Subcutaneous adipose tissue (tissue), 4 donors: ENCODE data around the gene CYB5RL. TPM values are rescaled to one million over a fixed set of nuclear protein-coding genes. Genes with fewer than 3 reads are reported as not detected.

ENCODE experiments used
- total RNA-seq, 4 donors: library from RNA; depleted of rRNA; stranded (reverse); fragments of >200 nt; gene quantifications; one replicate each; pipeline ENCODE4 v1.1.0, GENCODE V29; 2016
- TF ChIP-seq, protein P1 (sequence below): fragments of 450-650 bp; IDR thresholded peaks from one replicate; pipeline ENCODE4 v1.5.1; 2016; ENCODE audit warnings: low read depth, mild to moderate bottlenecking, control low read depth, antibody characterized with exemption, moderate library complexity

CYB5RL gene
- total RNA-seq, 4 donors from 2014 or later = 3.9 to 6.4 (median 5.4) TPM

DNA sequence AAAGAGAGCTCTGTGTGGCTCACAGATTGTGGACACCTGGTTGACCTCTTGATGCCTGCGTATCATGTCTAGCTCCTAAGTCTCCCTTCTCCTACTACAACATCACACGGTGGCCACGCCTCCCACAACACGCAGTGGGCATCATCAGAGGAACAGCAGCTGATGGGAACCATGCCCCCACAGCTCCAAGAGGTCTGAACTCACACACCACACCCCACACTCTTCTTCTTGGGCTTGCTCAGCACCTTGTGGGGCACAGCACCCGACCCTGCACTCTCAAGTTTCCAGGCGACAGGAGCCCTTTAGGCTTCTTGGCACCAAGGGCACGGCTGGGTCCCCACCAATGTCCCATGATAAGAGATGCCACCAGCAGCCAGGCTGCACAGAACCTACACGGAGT lies 28.2 kb downstream of the CYB5RL start:
- TF ChIP-seq, protein P1, sequence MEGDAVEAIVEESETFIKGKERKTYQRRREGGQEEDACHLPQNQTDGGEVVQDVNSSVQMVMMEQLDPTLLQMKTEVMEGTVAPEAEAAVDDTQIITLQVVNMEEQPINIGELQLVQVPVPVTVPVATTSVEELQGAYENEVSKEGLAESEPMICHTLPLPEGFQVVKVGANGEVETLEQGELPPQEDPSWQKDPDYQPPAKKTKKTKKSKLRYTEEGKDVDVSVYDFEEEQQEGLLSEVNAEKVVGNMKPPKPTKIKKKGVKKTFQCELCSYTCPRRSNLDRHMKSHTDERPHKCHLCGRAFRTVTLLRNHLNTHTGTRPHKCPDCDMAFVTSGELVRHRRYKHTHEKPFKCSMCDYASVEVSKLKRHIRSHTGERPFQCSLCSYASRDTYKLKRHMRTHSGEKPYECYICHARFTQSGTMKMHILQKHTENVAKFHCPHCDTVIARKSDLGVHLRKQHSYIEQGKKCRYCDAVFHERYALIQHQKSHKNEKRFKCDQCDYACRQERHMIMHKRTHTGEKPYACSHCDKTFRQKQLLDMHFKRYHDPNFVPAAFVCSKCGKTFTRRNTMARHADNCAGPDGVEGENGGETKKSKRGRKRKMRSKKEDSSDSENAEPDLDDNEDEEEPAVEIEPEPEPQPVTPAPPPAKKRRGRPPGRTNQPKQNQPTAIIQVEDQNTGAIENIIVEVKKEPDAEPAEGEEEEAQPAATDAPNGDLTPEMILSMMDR = no peak

DNA sequence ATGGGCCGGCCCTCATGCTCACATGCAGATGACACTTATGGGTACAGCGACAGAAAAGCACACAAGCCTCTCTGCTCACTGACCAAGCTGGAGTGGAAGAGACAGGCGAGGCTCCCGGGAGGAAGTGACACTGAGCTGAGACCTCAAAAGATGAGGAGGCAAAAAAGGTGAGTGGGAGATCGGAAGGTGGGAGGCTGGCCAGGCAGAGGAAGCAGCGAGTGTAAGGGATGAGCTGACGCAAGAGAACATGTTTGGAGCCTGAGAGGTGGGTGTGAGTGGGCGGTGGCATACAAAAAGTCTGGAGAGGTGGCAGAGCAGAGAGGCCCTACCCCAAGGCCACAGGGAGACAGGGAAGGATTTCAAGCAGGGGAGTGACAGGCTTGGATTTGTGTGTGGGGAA lies 28.8 kb downstream of the CYB5RL start:
- TF ChIP-seq, protein P1 = no peak

DNA sequence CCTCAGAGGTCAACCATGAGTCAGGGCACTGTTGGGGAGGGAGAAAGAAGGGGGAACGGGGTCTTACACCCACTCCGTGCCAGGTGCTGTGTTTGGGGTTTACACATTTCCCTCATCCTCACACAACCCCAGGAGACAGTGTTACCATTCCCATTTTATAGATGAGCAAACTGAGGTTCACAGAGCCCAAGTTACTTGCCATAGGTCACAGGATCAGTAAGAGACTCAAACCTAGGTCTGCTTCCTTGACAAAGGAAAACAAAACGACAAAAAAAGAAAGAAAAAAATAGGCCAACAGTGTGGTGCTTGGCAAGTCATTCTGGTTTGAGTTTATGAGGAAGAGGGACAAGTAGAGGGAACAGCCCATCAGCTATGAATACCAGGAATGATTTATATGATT lies 30.8 kb downstream of the CYB5RL start:
- TF ChIP-seq, protein P1 = no peak

DNA sequence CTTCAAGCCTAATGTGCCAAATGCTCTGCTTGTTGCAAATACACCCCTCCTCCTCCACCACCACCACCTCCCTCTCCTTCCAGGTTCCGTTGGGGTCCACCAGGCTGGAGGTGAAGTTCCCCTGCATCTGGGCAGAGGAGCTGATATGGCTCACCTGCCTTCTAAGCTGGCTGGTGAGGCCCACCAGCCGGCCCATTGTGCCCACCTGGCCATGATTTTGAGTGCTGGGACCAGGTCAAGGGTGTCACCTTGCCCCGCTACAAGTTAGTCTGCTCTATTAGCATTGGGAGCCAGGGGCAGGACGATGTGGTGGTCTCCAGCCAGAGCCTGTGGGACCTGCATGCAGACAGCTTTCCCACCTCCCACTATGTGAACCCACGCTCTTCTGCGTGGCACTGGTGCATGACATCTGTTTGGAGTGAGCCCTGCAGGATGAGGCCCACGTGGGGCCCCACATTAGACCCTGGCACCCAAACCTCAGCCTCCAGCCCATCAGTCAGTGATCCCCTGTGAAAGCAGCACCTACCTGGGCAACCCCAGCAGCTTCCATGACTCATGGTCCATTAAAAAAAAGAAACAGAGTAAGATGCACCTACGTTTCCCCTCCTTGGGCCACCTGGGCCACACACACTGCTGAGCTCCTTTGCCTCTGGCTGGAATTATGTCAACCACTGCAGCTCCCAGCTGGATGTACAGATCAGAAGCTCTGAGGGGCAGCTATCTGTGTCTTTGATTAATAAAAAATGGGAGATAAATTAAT lies 31.4 kb downstream of the CYB5RL start:
- TF ChIP-seq, protein P1 = no peak

DNA sequence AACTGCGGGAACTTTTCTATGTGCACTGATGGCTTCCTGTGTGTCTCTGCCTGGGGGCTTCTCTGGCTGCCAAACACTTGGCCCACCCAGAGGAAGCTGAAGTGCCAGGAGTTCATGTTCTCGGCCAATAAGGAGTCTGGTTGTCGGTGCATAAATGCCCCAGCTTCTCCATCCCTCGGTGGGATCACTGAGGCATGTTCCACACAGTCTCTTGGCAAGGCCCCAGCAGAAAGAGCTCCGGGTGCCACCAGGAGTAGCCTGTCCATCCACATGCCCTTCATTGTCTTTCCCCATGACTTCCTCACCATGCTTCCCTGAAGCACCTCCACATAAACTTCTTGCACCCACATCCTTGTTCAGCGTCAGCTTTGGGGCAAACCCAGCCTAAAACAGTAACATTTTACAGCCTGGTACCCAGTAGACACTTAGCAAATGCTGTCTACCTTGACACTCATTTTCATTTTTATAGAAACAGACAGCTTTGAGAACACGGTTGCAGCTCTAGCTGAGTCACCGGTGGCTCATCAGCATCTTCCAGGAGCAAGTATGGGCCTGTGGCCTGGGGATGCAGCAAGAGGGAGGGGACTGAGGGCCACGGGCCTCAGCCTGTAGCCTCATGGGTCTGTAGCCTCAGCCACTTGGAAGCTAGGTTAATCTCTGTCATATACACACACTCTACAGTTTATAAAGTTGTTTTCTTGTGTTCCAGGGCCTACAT lies 32.2 kb downstream of the CYB5RL start:
- TF ChIP-seq, protein P1 = no peak

DNA sequence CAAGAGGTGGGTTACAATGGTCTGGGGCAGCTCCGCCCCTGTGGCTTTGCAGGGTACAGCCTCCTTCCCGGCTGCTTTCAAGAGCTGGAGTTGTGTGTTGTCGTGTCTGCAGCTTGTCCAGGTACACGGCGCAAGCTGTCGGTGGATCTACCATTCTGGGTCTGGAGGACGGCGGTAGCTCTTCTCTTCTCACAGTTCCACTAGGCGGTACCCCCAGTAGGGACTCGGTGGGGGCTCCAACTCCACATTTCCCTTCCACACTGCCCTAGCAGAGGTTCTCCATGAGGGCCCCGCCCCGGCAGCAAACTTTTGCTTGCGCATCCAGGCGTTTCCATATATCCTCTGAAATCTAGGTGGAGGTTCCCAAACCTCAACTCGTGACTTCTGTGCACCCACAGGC lies 34.7 kb downstream of the CYB5RL start:
- TF ChIP-seq, protein P1 = no peak

DNA sequence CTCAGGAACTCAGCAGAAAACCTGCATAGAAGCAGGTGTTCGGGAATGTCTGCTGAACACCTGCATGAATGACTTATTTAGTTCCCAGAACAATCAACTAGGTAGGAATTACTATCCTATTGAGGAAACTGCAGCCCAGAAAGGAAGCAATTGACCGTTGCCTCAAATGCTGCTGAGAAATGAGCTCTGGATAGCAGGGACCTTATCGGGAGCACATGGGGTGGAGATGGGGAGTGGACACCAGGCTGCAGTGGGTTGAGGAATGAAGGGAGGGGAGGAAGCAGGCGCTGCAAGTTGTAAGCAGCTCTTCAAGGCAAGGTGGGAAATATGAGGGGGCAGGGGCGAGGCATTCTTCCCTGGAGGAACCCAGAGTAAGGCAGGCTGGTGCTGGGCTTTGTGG lies 36.3 kb downstream of the CYB5RL start:
- TF ChIP-seq, protein P1 = no peak
